RWPE2 (cell line): ENCODE measurements around the gene XIRP2.

Experiments
- ATAC-seq: fragments of 200-7000 bp; cut with Tn5 transposase; 3 replicates; pipeline ENCODE4 v1.9.1; 2021; ENCODE audit warnings: low read depth
- DNase-seq: peaks from one replicate; pipeline ENCODE4 v3.0.0-alpha.2; 2020; ENCODE audit warnings: low spot score
- H3K27ac ChIP-seq: fragments of 450-650 bp; 2 replicates; pipeline ENCODE4 v1.5.1; 2017; ENCODE audit warnings: mild to moderate bottlenecking; ENCODE audit not compliant: poor library complexity, severe bottlenecking
- H3K27me3 ChIP-seq: fragments of 250-450 bp; sonication (Bioruptor Pico); 2 replicates; pipeline ENCODE4 v1.5.1; 2021; ENCODE audit warnings: mild to moderate bottlenecking, moderate library complexity; ENCODE audit not compliant: insufficient read depth, poor library complexity, severe bottlenecking
- H3K36me3 ChIP-seq: fragments of 250-450 bp; sonication (Bioruptor Pico); 2 replicates; pipeline ENCODE4 v1.5.1; 2020; ENCODE audit warnings: low read depth, mild to moderate bottlenecking, moderate library complexity
- H3K4me1 ChIP-seq: fragments of 250-450 bp; sonication (Bioruptor Pico); 2 replicates; pipeline ENCODE4 v1.5.1; 2021; ENCODE audit warnings: mild to moderate bottlenecking, moderate library complexity; ENCODE audit not compliant: insufficient read depth, poor library complexity, severe bottlenecking
- H3K4me3 ChIP-seq: fragments of 250-450 bp; sonication (Bioruptor Pico); 2 replicates; pipeline ENCODE4 v1.5.1; 2021; ENCODE audit warnings: mild to moderate bottlenecking, moderate library complexity; ENCODE audit not compliant: severe bottlenecking
- H3K9me3 ChIP-seq: fragments of 250-450 bp; sonication (Bioruptor Pico); 2 replicates; pipeline ENCODE4 v1.5.1; 2021; ENCODE audit warnings: mild to moderate bottlenecking, moderate library complexity; ENCODE audit not compliant: severe bottlenecking
- TF ChIP-seq, protein P1 (sequence below): fragments of 450-650 bp; IDR thresholded peaks from one replicate; pipeline ENCODE4 v1.5.1; 2017; ENCODE audit warnings: mild to moderate bottlenecking, moderate library complexity; ENCODE audit not compliant: poor library complexity, severe bottlenecking

Gene XIRP2

DNA sequence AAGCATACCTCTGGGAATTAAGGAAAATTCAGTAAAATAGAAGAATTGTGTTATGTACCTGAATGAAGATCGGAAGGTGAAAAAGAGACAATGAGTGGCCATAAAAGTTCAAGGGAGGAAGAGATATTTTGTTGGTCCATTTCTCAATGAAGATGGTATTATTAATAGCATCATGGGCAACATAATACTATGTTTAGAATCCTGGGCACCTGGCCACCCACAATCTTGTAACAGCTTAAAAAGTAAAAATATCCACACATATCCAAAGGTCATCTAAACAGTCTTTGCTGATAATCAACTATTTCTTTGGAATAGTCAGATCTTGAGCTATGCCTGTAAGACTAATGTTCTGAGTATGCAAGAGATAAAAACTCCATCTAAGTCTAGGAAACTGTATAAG is 73.7 kb downstream of the XIRP2 start:
- Histone ChIP-seq H3K27ac (no peak overlapping the region), H3K27me3 (no peaks in the 10 kb centered on the region), H3K9me3 (no peaks in the 10 kb centered on the region), H3K4me1 (no peaks in the 10 kb centered on the region), H3K4me3 (no peak overlapping the region), H3K36me3 (no peaks in the 10 kb centered on the region)
- TF ChIP-seq, protein P1, sequence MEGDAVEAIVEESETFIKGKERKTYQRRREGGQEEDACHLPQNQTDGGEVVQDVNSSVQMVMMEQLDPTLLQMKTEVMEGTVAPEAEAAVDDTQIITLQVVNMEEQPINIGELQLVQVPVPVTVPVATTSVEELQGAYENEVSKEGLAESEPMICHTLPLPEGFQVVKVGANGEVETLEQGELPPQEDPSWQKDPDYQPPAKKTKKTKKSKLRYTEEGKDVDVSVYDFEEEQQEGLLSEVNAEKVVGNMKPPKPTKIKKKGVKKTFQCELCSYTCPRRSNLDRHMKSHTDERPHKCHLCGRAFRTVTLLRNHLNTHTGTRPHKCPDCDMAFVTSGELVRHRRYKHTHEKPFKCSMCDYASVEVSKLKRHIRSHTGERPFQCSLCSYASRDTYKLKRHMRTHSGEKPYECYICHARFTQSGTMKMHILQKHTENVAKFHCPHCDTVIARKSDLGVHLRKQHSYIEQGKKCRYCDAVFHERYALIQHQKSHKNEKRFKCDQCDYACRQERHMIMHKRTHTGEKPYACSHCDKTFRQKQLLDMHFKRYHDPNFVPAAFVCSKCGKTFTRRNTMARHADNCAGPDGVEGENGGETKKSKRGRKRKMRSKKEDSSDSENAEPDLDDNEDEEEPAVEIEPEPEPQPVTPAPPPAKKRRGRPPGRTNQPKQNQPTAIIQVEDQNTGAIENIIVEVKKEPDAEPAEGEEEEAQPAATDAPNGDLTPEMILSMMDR, result no peak
- DNase-seq, result no peak
- ATAC-seq, result no peak

DNA sequence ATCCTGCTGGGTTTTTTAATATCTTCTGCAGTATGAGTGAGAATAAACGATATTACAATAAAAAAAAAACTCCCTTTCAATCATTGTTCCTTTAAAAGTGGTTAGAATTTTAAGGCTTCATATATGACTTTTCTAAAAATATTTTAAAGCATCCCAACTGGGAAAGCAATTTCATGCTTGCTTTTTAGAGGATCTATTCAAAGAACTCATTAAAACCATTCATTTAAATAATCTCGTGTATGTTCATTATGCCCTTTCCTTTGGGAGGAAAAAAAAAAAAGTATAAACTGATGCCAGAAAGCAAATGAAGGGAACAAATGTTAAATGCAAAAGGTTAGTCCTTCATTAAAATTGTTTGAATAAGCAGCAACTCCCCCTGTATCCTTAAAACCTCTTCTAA is 81.2 kb downstream of the XIRP2 start:
- H3K36me3 ChIP-seq, result no peaks in the 10 kb centered on the region
- peaks cover 10% of the 10 kb centered on the region for H3K27me3 ChIP-seq
- DNase-seq, result no peak
- ATAC-seq, result no peak
- H3K4me3 ChIP-seq, result no peak overlapping the region
- TF ChIP-seq, protein P1, result no peak
- H3K9me3 ChIP-seq, result no peaks in the 10 kb centered on the region
- H3K4me1 ChIP-seq, result no peaks in the 10 kb centered on the region
- no peak overlapping the region for H3K27ac ChIP-seq

DNA sequence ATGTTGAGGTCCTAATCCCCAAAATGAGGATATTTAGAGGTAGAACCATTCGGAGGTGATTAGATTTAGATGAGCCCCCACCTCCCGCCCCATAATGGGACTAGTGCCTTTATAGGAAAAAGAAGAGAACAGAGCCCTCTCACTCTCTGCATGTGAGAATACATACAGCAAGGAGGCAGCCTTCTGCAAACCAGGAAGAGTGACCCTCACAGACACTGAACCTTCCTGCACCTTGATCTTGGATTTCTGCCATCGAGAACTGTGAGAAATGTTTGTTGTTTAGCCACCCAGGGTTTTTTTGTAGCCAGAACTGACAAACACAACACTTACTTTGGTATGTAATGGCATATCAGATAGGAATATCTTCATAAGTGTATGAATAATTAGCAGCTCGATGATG is 83.7 kb downstream of the XIRP2 start:
- no peaks in the 10 kb centered on the region for H3K9me3 ChIP-seq
- H3K27ac ChIP-seq, result no peak overlapping the region
- no peaks in the 10 kb centered on the region for H3K4me1 ChIP-seq
- no peak for ATAC-seq
- TF ChIP-seq, protein P1, result no peak
- no peaks in the 10 kb centered on the region for H3K36me3 ChIP-seq
- no peak overlapping the region for H3K4me3 ChIP-seq
- peaks cover 10% of the 10 kb centered on the region for H3K27me3 ChIP-seq
- DNase-seq, result no peak

DNA sequence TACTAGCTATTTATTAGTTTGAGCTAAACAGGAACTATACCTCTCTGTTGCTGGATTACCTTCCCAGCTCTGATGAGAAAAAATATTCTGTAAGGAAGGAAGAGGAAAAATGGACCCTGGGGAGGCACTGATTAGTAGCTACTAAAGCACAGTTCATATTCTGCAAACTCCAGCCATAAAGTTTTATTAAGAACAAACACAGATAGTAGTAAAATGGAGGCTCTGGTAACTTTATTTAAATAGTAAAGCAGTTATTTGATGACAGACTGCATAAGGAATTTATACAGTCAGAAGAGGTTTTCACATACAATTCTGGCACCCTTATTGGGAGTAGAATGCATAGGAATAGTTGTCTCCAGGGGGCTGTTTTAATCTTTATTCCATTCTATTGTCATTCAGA is 84.1 kb downstream of the XIRP2 start:
- DNase-seq (no peak), ATAC-seq (no peak)
- Histone ChIP-seq H3K9me3 (no peaks in the 10 kb centered on the region), H3K4me3 (no peak overlapping the region), H3K36me3 (no peaks in the 10 kb centered on the region), H3K27me3 (peaks cover 10% of the 10 kb centered on the region), H3K4me1 (no peaks in the 10 kb centered on the region), H3K27ac (no peak overlapping the region)
- TF ChIP-seq, protein P1, result no peak

DNA sequence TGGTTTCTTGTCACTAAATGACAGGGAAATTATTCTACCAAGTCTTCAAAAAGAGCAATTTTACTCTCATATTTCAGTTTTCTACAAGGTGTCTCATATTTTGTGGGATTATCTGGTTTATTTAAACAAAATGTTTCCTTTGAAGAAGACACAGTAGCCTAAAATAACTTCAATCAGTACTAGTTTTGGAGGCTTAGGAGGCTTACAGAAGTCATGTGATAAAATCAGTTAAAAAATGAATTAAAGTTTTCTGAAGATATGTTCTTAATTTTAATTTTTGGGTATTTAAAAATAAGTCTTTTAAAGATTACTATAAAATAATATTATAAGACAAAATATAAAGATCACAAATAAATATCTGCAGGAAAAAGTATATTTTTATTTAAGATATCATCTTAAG is 95.9 kb downstream of the XIRP2 start:
- Histone ChIP-seq H3K27me3 (no peaks in the 10 kb centered on the region), H3K4me3 (no peak overlapping the region), H3K36me3 (no peaks in the 10 kb centered on the region), H3K4me1 (no peaks in the 10 kb centered on the region), H3K27ac (no peak overlapping the region), H3K9me3 (peaks cover 2% of the 10 kb centered on the region)
- no peak for DNase-seq
- TF ChIP-seq, protein P1, result no peak
- ATAC-seq, result no peak
